HG03039 (cell line): Measurements from ENCODE around the gene CACNA2D1.
"Not testable (repeated sequence)": the region's sequence is repeated elsewhere in the genome, so short reads cannot be mapped to it uniquely, and the experiment has no call there.

Experiments
- ATAC-seq: cut with Tn5 transposase; IDR thresholded peaks from one replicate; pipeline ENCODE4 v1.9.1; 2021; ENCODE audit warnings: mild to moderate bottlenecking, moderate library complexity; ENCODE audit not compliant: unreplicated experiment

Gene CACNA2D1

DNA sequence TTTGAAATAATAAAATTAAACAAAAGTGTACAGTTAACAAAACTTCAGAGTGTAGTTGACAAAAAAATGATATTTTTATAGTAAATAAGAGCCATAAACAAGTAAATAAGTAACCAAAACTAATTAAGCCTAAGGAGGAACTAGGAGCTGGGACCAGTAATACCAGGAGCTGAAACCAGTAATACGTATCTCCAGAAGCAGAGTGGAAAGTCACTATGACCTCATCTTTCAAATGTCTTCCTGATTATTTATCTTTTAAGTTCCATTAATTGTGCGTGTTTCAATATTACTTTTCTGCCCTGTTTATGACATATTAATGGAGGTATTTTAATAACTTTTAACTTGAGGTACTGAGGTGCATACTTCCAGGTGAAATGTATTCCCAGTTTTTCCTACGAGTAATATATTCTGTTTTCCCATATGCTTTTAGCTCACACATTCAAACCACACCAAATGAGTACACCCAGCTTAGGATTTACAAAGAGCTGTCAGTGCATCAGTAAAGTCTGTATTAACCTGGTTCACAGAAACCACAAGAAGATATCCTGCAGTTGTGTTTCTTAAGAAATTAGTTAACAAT lies 390.0 kb downstream of the CACNA2D1 start:
- ATAC-seq = no peak

DNA sequence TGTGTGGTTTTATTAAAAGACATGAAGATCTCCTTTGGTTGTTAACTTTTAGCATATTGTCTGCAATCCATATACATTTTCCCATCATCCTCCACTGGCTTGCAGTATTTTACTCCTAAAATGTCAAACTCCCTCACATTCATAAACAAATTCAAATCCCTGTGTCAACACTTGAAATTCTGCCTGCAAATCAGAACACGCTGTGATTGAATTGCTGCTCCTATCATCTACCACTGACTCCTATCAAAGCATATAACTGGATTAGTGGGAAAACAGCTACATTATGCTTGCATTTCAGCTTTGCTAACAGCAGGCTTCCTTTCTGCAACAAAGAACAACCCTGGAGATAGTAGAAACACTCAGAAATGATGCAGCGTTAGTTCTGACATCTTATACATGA lies 392.0 kb downstream of the CACNA2D1 start:
- no peak for ATAC-seq

DNA sequence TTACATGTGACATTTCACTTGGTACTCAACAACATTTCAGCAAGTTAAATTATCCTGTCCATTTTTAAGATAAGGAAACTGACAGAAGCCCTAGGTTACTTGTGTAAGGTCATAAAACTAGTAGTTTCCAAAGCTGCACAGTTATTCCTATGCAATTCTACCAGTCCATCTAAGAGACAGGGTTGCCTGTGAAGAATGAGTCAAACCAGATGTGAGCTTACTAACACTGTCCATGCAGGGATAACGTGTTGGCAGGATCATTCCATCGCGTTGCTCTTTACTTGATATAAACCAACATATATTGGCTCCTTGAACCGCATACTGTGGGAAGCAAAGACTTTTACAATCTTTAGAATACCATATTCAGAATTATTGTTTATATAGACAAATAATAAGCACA lies 392.8 kb downstream of the CACNA2D1 start:
- ATAC-seq = no peak

DNA sequence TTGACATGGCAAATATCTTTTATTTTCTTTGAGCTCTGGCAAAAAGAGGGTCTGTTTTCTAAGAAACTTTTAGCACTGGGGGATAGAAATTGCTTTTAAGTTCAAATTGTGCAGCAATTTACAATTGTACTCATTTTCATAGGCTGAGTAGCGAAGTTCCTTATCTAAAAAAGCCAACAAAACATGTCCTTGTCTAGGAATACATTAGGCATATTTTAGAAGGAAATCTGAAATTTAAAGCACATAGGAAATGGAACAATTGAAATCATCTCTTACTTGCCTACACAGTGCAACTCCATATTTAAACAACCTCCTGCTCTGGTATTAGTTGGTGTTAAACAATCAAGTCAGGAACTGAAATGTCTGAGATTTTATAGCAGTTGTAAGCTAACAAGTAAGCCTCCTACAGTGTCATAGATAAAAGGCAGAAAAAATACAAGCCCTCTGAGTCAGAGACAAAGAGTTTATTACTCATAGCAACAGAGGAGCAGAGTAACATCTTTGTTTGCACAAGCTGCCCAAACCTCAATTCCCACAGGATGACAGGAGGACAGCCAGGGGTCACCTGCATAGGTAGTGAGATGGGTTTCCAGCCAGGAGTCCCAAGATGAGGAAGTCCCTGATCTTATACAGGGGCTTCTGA lies 393.6 kb downstream of the CACNA2D1 start:
- no peak for ATAC-seq

DNA sequence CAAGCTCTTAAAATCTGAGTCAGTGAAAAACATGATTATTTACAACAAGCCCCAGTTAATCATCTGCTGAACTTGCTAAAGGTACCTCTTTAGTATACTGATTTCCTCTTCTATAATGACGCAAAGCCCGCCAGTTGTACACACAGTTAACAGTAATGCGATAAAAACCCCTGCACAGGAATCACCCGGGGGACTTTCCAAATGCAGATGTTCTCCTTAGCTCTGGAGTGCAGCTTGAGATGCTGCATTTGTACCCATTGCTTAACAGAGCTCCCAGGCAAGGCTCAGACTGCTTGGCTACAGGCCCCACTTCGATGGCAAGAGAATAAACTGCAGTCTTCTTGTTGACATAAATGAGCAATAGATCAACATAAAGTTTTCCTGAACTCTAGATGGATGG lies 394.1 kb downstream of the CACNA2D1 start:
- no peak for ATAC-seq

DNA sequence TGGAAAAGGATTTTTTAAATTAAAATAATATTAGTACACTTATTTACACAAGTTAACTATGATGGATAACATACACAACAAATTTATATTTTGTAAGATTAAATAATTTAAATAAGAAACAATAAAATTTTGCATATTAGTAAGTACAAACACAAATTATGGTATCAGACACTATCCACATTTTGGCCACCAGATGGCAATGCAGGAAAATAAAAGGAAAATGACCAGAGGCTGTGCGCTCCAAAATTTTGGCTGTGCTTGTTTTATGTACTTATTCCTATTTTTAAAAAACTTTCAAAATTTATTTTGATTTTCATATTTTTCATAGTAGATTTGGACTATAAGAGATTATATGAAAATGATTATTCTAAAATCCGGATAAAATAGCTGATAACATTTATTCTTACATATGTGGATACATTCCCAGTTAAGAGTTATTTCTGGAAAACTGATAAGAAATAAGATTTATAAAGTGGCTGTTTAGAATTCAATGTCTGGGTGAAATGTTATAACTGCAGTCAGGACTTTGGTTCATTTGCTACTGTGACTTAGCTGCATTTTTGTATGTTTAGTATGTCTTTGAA lies 399.0 kb downstream of the CACNA2D1 start:
- no peak for ATAC-seq

DNA sequence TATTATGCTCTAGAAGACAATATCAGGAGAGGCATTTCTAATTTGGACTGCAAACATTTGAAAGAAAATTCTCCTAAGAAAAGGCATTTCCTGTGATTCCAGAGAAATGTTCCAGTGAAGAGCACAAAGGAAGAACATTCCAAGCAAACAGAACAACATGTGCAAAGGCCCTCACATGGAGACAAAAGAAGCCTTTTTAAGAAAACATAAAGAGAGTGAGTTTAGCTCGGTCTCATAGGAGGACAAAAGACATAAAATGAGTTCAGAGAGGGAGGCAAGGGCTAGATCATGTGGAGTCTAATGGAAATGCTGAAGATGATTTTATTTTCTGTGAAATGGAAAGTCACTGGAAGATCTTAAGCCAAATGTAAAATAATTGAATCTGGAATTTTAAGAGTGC lies 404.0 kb downstream of the CACNA2D1 start:
- no peak for ATAC-seq

DNA sequence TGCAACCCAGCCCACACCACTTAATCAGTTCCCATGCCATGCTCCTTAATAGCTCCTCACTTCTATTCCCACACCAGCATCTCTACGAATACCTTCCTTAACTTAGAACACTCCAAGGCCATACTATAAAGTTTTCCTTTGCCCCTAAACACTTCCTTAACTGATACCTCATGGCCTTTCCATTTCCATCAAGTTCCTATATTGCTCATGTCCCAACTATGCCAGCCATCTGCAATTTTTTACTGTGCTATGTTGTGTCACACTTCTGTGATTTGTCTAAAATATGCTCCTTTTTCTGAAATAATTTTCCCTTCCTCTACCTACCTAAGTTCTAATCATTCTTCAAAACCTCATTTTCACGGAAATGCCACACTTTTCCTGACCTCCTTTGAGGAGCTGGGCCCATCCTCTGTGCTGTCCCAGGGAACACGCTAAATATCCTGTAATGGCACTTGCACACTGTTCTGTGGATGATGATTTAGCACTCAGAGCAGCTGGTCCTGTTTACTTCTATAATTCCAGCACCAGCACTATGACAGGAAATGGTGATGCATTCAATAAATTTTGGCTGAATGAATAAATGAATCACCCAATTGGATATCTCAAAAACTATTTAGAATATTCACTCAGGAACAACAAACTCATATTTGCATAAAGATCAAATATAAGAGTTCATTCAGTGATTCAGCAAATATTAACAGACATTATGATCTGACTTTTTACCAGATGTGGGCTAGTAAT lies 407.3 kb downstream of the CACNA2D1 start:
- no peak for ATAC-seq

DNA sequence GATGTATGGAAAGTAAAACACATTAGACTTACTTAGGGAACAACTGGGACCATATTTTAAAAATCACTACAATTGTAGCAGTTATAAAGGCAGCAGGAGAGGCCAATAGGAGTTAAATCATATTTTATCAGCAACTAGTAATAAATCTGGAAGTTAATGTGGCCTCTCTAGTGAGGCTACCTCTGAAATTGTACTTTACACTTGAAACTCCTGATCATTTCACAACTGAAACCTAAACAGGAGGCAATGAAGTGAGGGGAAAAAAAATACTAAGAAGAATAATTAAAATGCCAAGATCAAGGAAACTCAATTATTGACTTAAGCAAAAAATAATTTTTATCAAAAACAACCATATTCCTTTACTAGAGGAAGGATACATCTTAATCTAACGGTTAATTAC lies 408.1 kb downstream of the CACNA2D1 start:
- ATAC-seq = no peak

DNA sequence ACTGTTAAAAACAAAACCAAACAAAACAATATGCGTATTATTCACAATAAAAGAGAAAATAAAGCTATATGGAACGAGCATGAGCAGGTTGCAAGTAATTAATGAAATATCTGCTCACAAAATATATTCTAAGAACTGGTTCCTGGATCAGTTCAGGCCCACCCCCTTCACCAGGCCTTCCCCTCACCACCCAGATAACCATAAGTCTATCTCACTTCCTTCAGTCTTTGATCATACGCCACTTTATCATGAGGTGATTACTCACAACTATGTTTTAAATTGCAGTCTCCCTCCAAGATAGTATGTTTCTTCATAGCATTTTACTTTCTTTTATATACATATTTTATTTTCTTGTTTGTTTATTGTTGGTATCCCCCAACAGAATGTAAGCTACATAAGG lies 410.7 kb downstream of the CACNA2D1 start:
- ATAC-seq = no peak

DNA sequence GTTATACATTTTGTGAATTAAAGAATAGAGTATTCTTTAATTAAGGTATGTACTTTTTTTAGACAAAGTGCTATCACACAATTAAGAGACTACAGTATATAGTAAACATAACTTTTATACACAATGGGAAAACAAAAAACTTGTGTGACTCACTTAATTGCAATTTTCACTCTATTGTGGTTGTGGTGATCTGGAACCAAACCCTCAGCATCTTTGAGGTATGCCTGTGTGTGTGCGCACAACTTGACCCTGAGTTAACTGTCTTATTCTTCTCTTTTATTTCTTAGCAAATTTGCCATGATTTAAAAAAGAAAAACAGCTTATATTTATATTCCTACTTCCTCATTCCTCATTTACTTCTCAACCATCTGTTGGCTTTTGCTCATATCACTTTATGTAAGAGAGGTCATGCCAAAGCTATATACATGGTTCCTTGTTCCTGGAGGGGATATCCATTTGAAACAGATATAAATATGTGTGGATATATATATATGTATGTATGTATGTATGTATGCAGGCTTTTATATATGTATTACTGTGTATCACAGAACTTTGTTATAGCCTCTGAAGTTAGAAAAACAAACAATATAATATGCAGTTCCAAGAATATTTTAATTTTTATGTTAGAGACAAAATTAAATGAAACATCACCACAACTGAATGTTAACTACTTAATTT lies 414.2 kb downstream of the CACNA2D1 start:
- ATAC-seq = no peak

DNA sequence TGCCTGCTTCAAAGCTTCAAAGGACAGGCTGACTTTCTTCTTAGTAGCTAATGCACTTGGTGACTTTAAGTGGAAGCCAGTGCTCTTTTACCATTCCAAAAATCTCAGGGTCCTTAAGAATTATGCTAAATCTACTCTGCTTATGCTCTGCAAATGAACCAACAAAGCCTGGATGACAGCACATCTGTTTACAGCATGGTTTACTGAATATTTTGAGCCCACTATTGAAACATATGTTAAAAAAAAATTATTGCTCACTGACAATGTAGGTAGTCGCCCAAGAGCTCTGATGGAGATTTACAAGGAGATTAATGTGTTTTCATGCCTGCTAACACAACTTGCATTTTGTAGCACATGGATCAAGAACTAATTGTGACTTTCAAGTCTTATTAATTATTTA lies 415.5 kb downstream of the CACNA2D1 start:
- no peak for ATAC-seq

DNA sequence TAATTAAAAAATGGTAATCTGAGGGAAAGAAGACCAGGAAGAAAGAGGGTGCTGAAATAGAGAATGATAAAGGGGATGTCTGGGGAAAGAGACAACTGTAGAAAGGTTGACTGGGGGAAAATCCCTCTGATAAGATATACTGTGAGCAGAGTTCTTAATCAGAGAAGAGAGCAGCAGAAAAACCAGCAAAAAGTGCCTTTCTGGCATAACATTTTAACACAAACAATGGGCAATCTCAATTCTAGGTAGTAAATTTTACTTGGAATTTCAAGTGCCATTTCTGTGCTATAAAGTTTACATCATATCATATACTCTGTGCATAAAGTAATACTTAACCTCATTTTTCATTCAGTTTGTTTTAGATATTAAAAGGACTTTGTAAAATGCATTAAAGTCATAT lies 421.9 kb downstream of the CACNA2D1 start:
- no peak for ATAC-seq

DNA sequence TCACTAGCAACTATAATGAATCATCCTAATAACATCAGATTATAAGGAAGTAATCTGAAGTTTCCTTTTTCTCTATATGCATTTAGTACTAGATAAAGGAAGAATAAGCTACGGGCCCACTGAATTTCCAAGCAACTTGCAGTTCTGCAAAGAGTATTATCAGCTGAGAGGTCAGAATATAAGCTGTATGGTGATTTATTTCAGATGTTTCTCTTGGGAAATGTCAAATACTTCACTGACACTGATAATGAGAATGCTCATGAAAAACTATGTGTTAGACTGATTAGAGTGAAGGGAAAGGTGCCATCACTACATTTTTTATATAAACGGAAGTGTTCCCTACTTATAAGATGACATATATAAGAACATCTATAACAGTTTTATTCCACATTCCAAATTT lies 422.5 kb downstream of the CACNA2D1 start:
- ATAC-seq = no peak

DNA sequence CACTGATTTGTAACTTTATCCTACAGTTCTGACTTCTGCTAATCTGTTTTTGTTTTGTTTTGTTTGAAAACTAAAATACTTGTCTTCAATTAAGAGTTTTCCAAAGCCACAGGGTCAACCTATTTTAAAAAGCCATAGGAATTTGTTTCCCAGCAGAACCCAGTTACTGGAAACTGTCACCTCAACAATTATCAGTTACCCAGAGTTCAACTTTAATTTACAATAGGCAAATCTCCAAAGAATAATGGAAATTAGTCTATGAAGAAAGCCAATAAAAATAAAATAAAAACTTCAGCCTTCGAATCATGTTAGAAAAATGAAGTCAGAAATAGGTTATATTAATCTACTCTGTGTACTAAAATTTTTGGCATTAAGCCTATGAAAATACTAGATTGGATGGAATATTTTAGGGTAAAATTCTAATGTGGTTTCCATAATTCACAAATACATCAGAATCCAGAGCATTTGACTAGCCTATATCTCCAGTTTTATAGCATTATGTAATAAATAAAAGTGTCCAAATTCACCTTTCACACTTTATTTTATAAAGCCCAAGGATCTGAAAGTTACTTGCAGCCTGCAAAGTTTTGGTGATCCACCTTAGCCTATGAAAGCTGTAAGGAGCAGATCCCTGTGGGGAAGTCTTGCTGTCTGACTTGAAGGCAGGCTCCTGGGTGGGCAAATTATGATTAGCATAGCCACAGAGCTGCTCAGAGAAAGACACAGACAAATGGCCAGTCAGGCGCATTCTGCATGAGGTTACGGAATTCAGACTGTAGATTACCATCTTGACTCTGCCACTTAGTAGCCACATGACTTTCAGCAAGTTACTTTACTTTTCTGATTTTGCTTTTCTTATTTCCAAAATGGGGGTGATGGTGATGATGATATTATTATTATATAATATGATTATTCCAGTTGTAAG lies 423.8 kb downstream of the CACNA2D1 start:
- ATAC-seq = no peak

DNA sequence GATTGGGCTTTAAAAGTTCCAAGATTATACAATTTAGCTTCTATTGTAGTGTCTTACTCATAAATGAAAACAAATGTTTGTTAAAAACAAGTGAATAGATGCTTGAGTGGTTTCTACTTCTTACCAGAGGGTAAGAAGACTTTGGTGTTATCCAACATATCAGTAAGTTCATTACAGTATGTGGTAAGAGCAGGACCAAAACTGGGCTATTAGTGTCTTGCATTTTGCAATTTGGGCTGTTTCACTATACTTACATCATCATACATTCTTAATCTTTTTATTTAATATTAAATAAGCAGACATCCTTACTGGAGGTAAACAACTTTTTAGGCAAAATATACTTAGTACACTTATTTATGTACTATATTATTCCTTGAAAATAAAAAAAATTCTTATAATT lies 425.4 kb downstream of the CACNA2D1 start:
- no peak for ATAC-seq

DNA sequence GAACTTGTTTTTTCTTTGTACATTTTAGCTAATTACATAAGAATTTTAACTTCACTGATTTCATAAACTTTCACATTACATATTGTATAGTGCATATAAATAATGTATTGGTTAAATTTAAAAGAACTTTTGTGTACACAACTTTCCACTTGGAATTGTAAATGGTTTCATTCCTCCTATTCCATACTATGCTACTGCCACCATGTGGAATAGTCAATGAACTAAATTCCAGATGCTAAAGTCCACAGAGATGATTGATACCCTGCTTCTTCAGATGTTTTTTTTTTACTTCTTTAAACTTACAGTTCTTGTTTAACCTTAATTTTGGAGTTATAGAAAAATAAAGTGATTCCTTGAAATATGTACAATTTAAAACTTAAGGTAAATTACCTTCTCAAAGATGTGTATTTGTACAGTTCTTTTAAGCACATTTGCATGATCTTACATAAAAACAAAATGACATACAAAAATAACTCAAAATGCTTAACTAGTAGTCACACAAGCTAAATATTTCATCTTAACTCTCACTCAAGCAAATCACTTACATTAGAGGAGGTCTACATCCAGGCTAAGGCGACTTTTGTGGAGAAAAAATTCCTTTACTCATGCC lies 426.1 kb downstream of the CACNA2D1 start:
- no peak for ATAC-seq

DNA sequence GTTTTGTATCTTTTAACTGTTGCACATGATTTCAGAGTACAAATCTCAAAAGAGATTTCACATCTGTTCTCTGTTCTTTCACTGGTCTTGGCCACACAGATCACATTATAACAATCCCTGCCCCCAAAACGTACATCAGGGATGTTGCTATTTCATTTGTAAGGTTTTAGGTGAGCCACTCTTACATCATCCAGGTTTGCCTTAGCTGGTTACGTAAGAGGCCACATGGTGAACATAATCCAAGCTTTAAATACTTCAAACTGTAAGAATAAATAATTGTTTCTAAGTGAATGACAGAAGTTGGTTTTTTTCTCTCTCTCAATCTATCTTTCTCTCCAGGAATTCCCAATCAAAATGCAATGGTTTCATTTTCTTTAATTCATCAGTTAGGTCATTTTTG lies 427.8 kb downstream of the CACNA2D1 start:
- no peak for ATAC-seq

DNA sequence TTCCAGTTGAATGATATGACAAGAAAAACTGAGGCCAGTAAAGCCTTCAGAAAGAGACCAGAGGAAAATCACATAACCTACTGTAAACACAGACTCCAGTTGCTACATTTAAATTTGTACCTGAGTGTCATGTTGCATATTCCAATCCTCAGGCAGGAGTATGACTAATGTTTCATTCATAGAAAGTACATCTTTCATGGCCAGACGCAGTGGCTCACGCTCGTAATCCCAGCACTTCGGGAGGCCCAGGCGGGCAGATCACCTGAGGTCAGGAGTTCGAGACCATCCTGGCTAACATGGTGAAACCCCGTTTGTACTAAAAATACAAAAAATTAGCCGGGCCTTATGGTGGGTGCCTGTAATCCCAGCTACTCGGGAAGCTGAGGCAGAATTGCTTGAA lies 429.0 kb downstream of the CACNA2D1 start:
- not testable (repeated sequence) for ATAC-seq

DNA sequence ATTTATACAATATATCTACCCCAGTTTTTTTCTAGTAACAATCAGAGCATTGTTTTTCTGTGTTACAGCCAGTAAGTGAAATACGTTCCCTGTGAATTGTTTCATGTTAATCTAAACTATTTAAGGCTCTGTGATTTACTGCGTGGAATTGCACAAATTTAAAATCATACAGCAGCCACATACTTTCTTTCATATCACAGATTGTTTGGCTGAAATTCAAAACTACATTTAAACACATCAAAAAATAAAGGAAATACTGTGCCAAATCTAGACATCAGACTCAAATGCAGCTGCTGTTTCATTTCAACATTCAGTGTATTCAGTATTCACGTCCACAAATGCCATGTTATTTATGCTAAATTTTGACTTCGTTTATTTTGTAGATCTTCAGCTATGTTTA lies 431.1 kb downstream of the CACNA2D1 start:
- no peak for ATAC-seq
